Activated naive CD8-positive, alpha-beta T cell treated with anti-CD3 and anti-CD28 coated beads, Interleukin-2, amount 10 ng/mL, durations not matched to agents 7 days and 5 days (primary cell): ENCODE data around the gene WBP1L. TPM values are rescaled to one million over a fixed set of nuclear protein-coding genes. Genes with fewer than 3 reads are reported as not detected.
A peak's percentile ranks its signal among the peaks of the same experiment; 100 is the strongest.

Experiments used
- ATAC-seq: fragments of 150-1000 bp; cut with Tn5 transposase; one replicate; pipeline ENCODE4 v1.10.0; 2021; ENCODE audit warnings: low read depth, moderate library complexity
- POLR2A ChIA-PET: fragments of 350-600 bp; sonication (Branson Sonifier 250); formaldehyde crosslinking; loops from one replicate; lab custom pipeline; 2021; ENCODE audit warnings: antibody characterized with exemption; lab: Charles Lee
- DNase-seq: peaks from one replicate; pipeline ENCODE4 v3.0.0; 2021
- H3K27ac Mint-ChIP-seq: one replicate; pipeline ENCODE4 v1.8.0; 2022; ENCODE audit warnings: mild to moderate bottlenecking, mixed read lengths
- H3K27me3 Mint-ChIP-seq: one replicate; pipeline ENCODE4 v1.8.0; 2022; ENCODE audit warnings: mild to moderate bottlenecking, moderate library complexity, mixed read lengths
- H3K36me3 Mint-ChIP-seq: one replicate; pipeline ENCODE4 v1.8.0; 2021; ENCODE audit warnings: mild to moderate bottlenecking, mixed read lengths
- H3K4me1 Mint-ChIP-seq: one replicate; pipeline ENCODE4 v1.8.0; 2021; ENCODE audit warnings: mixed read lengths
- H3K4me3 Mint-ChIP-seq: one replicate; pipeline ENCODE4 v1.8.0; 2022; ENCODE audit warnings: mild to moderate bottlenecking, moderate library complexity, mixed read lengths
- H3K9me3 Mint-ChIP-seq: one replicate; pipeline ENCODE4 v1.8.0; 2021; ENCODE audit warnings: mixed read lengths
- total RNA-seq, 2 experiments: library from RNA; stranded (reverse); gene quantifications; one replicate each; pipeline ENCODE4 v1.2.3, GENCODE V29; 2021

The WBP1L gene
- total RNA-seq, 2 experiments from 2014 or later = 31.0 to 31.4 TPM

GRCh38 chr10:102769375-102770107 is 25.8 kb downstream of the WBP1L start:
- no peak overlapping the region for H3K4me3 Mint-ChIP-seq
- peaks cover 28% of the 10 kb centered on the region for H3K4me1 Mint-ChIP-seq
- no peaks in the 10 kb centered on the region for H3K27me3 Mint-ChIP-seq
- H3K27ac Mint-ChIP-seq = no peak overlapping the region
- H3K9me3 Mint-ChIP-seq = no peaks in the 10 kb centered on the region
- ATAC-seq (no peak), DNase-seq (no peak)
- H3K36me3 Mint-ChIP-seq = peaks cover 17% of the 10 kb centered on the region
- POLR2A ChIA-PET = interaction anchor here (0.6 kb wide), 1 partner anchor 38 kb away, joined by 3 read pairs; no protein-coding TSS in a partner anchor

- Mint-ChIP-seq H3K4me1 (peaks cover 28% of the 10 kb centered on the region), H3K36me3 (peaks cover 17% of the 10 kb centered on the region), H3K4me3 (no peak overlapping the region), H3K27ac (no peak overlapping the region), H3K9me3 (no peaks in the 10 kb centered on the region), H3K27me3 (no peaks in the 10 kb centered on the region)
- DNase-seq (no peak), ATAC-seq (no peak)
- POLR2A ChIA-PET = interaction anchor here (0.7 kb wide), 1 partner anchor 10 kb away, joined by 4 read pairs; no protein-coding TSS in a partner anchor
Measured at GRCh38 chr10:102770108-102770482, 26.3 kb downstream of the WBP1L start.

- DNase-seq = no peak
- Mint-ChIP-seq H3K36me3 (peaks cover 11% of the 10 kb centered on the region), H3K9me3 (no peaks in the 10 kb centered on the region), H3K27ac (no peak overlapping the region), H3K4me1 (peaks cover 35% of the 10 kb centered on the region), H3K27me3 (no peaks in the 10 kb centered on the region), H3K4me3 (no peak overlapping the region)
- no peak for ATAC-seq
- POLR2A ChIA-PET = interaction anchor here (0.7 kb wide), 1 partner anchor 10 kb away, joined by 4 read pairs; no protein-coding TSS in a partner anchor
Measured at GRCh38 chr10:102770792-102771191, 27.0 kb downstream of the WBP1L start.

GRCh38 chr10:102773320-102773719 is 29.6 kb downstream of the WBP1L start:
- no peak for DNase-seq
- no peak for ATAC-seq
- peaks cover 7% of the 10 kb centered on the region for H3K36me3 Mint-ChIP-seq
- H3K27me3 Mint-ChIP-seq = no peaks in the 10 kb centered on the region
- POLR2A ChIA-PET = no interaction called here
- no peaks in the 10 kb centered on the region for H3K9me3 Mint-ChIP-seq
- no peak overlapping the region for H3K27ac Mint-ChIP-seq
- peaks cover 43% of the 10 kb centered on the region for H3K4me1 Mint-ChIP-seq
- H3K4me3 Mint-ChIP-seq = no peak overlapping the region

GRCh38 chr10:102773986-102774385 is 30.2 kb downstream of the WBP1L start:
- DNase-seq (no peak), ATAC-seq (peak; percentile 55)
- no peaks in the 10 kb centered on the region for H3K9me3 Mint-ChIP-seq
- peak overlapping the region; percentile 3 for H3K27ac Mint-ChIP-seq
- POLR2A ChIA-PET = no interaction called here
- H3K4me3 Mint-ChIP-seq = no peak overlapping the region
- no peaks in the 10 kb centered on the region for H3K27me3 Mint-ChIP-seq
- peaks cover 7% of the 10 kb centered on the region for H3K36me3 Mint-ChIP-seq
- peaks cover 43% of the 10 kb centered on the region for H3K4me1 Mint-ChIP-seq

- peaks cover 41% of the 10 kb centered on the region for H3K4me1 Mint-ChIP-seq
- no peak overlapping the region for H3K27ac Mint-ChIP-seq
- ATAC-seq = no peak
- H3K27me3 Mint-ChIP-seq = no peaks in the 10 kb centered on the region
- POLR2A ChIA-PET = interaction anchor here (0.6 to 1.2 kb wide), 3 partner anchors 21 to 507 kb away, joined by 3 read pairs; no protein-coding TSS in a partner anchor
- H3K4me3 Mint-ChIP-seq = peak overlapping the region; percentile 33
- DNase-seq = no peak
- no peaks in the 10 kb centered on the region for H3K9me3 Mint-ChIP-seq
- H3K36me3 Mint-ChIP-seq = peaks cover 14% of the 10 kb centered on the region
Measured at GRCh38 chr10:102775201-102775934, 31.6 kb downstream of the WBP1L start.

- DNase-seq = no peak
- H3K4me1 Mint-ChIP-seq = peaks cover 42% of the 10 kb centered on the region
- peak overlapping the region; percentile 33 for H3K4me3 Mint-ChIP-seq
- peak; percentile 72 for ATAC-seq
- no peaks in the 10 kb centered on the region for H3K9me3 Mint-ChIP-seq
- POLR2A ChIA-PET = interaction anchor here (1.1 to 1.2 kb wide), 2 partner anchors 20 to 22 kb away, joined by 3 read pairs; no protein-coding TSS in a partner anchor
- H3K27me3 Mint-ChIP-seq = no peaks in the 10 kb centered on the region
- H3K27ac Mint-ChIP-seq = no peak overlapping the region
- H3K36me3 Mint-ChIP-seq = peaks cover 14% of the 10 kb centered on the region
Measured at GRCh38 chr10:102775935-102776669, 32.4 kb downstream of the WBP1L start.

- Mint-ChIP-seq H3K9me3 (no peaks in the 10 kb centered on the region), H3K27ac (no peak overlapping the region), H3K4me1 (peaks cover 45% of the 10 kb centered on the region), H3K4me3 (no peak overlapping the region), H3K36me3 (peaks cover 17% of the 10 kb centered on the region), H3K27me3 (no peaks in the 10 kb centered on the region)
- DNase-seq (no peak), ATAC-seq (no peak)
- POLR2A ChIA-PET = no interaction called here
Measured at GRCh38 chr10:102776779-102777456, 33.2 kb downstream of the WBP1L start.

- H3K36me3 Mint-ChIP-seq = peaks cover 18% of the 10 kb centered on the region
- H3K27ac Mint-ChIP-seq = no peak overlapping the region
- H3K4me3 Mint-ChIP-seq = no peak overlapping the region
- POLR2A ChIA-PET = interaction anchor here (1.1 kb wide), 1 partner anchor 33 kb away, joined by 4 read pairs; no protein-coding TSS in a partner anchor
- no peak for DNase-seq
- no peaks in the 10 kb centered on the region for H3K9me3 Mint-ChIP-seq
- H3K4me1 Mint-ChIP-seq = peaks cover 49% of the 10 kb centered on the region
- ATAC-seq = no peak
- no peaks in the 10 kb centered on the region for H3K27me3 Mint-ChIP-seq
Measured at GRCh38 chr10:102777711-102778453, 34.1 kb downstream of the WBP1L start.

GRCh38 chr10:102778781-102779180 is 35.0 kb downstream of the WBP1L start:
- ATAC-seq = no peak
- POLR2A ChIA-PET = no interaction called here
- Mint-ChIP-seq H3K9me3 (no peaks in the 10 kb centered on the region), H3K4me3 (no peak overlapping the region), H3K27me3 (no peaks in the 10 kb centered on the region), H3K27ac (no peak overlapping the region), H3K4me1 (peaks cover 42% of the 10 kb centered on the region), H3K36me3 (peaks cover 18% of the 10 kb centered on the region)
- DNase-seq = no peak

GRCh38 chr10:102779680-102780526 is 36.2 kb downstream of the WBP1L start:
- ATAC-seq = no peak
- Mint-ChIP-seq H3K4me3 (no peak overlapping the region), H3K27me3 (no peaks in the 10 kb centered on the region), H3K4me1 (peaks cover 36% of the 10 kb centered on the region), H3K36me3 (peaks cover 18% of the 10 kb centered on the region), H3K27ac (no peak overlapping the region), H3K9me3 (no peaks in the 10 kb centered on the region)
- POLR2A ChIA-PET = interaction anchor here (0.6 kb wide), 1 partner anchor 96 kb away, joined by 3 read pairs; no protein-coding TSS in a partner anchor
- DNase-seq = no peak

- no peaks in the 10 kb centered on the region for H3K9me3 Mint-ChIP-seq
- H3K4me3 Mint-ChIP-seq = no peak overlapping the region
- H3K4me1 Mint-ChIP-seq = peaks cover 32% of the 10 kb centered on the region
- H3K27ac Mint-ChIP-seq = no peak overlapping the region
- POLR2A ChIA-PET = no interaction called here
- H3K36me3 Mint-ChIP-seq = peaks cover 18% of the 10 kb centered on the region
- H3K27me3 Mint-ChIP-seq = no peaks in the 10 kb centered on the region
- DNase-seq (no peak), ATAC-seq (no peak)
Measured at GRCh38 chr10:102780527-102780808, 36.7 kb downstream of the WBP1L start.
